Frontal cortex (tissue), 4 donors: ENCODE data around the gene CACNA1F. TPM values are rescaled to one million over a fixed set of nuclear protein-coding genes. Genes with fewer than 3 reads are reported as not detected.
"Not testable (repeated sequence)": the region's sequence is repeated elsewhere in the genome, so short reads cannot be mapped to it uniquely, and the experiment has no call there.

Source experiments
- DNase-seq, 2 donors: peaks; one replicate each; pipeline ENCODE4 v3.0.0; 2012; ENCODE audit warnings: low spot score in 2 of 2
- FAIRE-seq: peaks from 2 replicates; lab custom pipeline; 2012; peaks lifted over from hg19 to GRCh38; lab: Jason Lieb, UNC
- total RNA-seq: library from RNA; depleted of rRNA; stranded (reverse); fragments of >200 nt; gene quantifications from one replicate; pipeline ENCODE4 v1.2.3, GENCODE V29; 2014
- donor health status: control.
- donor health status: control.
- donor health status: control.

Gene CACNA1F
- total RNA-seq, 1 donor from 2014 or later: under 0.01 TPM

GRCh38 chrX:49179358-49179757 is 53.8 kb downstream of the CACNA1F start:
- no peak for DNase-seq
- no peak for FAIRE-seq

DNA sequence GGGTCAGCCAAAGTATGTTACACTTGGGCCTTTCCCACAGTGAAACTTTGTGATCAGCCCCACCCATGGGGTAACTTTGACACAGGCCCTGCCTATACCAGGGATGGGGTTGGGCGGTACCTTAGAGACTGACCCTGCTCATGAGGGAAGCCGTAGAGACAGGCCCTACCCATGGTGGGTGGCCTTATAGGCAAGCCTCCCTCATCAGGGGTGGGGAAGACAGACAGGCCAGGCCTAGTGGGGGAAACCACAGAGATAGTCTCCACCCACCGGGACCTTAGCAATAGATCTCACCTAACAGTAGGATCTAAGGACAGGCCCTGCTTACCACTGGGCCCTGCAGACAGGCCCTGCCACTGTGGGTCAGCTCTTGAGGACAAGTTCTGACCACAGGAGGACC is 54.6 kb downstream of the CACNA1F start:
- no peak for FAIRE-seq
- no peak for DNase-seq

DNA sequence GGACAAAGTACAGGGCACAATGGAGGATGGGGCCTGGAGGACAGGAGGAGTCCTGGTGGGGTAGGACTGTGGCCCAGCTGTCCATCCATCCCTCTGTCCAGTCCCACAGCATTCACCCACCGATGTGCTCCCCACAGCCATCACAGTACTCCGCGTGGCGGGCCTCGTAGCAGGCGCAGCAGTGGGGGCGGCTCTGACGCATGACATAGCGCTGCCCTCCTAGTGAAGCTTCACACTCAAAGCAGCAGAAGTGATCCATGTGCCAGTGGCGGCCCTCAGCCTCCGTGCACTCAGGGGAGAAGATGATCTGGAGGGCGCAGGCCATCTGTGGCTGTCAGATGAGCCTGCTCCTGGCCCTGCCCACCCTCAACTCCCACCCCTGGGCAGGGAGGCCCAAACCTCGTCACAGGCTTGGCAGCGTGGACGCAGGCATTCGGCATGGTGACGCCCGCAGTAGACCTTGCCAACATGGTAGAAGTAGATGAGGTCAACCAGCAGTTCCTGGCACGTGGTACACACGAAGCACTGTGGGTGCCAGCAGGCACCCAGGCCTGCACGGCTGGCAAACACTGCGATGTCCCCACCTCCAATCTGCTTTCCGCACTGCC is 55.2 kb downstream of the CACNA1F start:
- DNase-seq (no peak), FAIRE-seq (no peak)

GRCh38 chrX:49177338-49177833 is 55.8 kb downstream of the CACNA1F start:
- DNase-seq (no peak), FAIRE-seq (no peak)

DNA sequence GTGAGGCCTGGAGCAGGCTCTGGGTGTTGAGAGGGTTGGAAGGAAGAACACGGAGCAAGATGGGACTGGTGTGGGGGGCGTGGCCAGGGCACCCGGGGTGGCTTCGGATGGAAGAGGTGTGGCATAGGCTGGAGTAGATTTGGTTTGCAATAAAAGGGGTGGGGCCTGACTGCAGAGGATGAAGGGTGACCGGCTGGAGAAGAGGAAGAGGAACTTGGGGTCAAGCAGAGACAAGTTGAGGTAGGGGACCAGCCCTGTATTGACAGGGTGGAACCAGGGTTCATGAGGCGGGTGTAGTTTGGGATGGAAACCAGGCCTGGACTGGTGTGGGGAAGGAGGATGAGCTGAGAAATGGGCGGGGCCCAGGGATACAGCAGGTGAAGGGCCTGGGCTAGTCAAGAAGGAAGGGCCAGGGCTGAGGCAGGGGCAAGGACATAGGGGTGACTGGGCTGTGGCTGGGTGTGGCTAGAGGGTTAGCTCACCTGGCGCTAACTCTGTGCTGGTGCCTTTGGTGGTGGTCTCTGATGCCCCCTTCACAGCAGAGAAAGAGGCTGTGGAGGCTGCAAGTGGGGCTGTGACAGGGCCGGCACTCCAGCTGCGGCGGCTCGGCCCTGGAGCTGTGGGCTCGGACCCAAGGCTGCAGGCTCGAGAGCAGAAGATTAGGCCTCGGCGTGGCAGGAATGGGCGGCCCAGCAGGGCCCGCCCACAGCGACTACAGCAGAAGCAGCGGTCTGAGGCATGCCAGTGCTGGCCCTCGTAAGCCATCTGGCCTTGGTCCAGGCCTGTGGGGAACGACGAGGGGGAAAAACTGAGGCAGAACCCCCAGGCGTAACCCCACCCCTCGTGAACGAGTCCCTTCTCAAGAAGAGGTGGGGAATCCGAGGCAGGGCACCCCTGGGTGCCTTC is 56.5 kb downstream of the CACNA1F start:
- FAIRE-seq: no peak
- no peak for DNase-seq

- no peak for FAIRE-seq
Measured at GRCh38 chrX:49175435-49176274, 57.5 kb downstream of the CACNA1F start.

GRCh38 chrX:49174723-49175122 is 58.4 kb downstream of the CACNA1F start:
- FAIRE-seq: no peak
- no peak for DNase-seq

More at GRCh38 chrX:49175435-49176274, 57.5 kb downstream of the CACNA1F start:
- no peak for DNase-seq

DNA sequence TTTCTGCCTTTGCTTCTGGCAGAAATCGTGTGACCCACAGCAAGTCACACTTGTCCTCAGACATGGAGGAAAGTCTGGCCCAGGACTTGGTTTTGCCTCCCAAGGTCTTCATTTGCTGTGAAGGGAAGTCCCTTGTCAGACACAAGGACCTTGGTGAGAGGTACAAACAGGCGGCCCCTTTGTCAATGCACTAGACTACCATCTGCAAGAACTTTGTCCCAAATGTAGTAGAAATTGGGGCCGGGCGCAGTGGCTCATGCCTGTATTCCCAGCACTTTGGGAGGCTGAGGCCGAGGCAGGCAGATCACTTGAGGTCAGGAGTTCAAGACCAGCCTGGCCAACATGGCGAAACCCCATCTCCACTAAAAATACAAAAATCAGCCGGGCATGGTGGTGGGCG is 59.6 kb downstream of the CACNA1F start:
- FAIRE-seq, DNase-seq: not testable (repeated sequence)

GRCh38 chrX:49172280-49172780 is 60.8 kb downstream of the CACNA1F start:
- DNase-seq: no peak
- no peak for FAIRE-seq

GRCh38 chrX:49171752-49172279 is 61.3 kb downstream of the CACNA1F start, which contains the start of gene PLP2:
PLP2 (plus strand) TSS chrX:49171898; CDS start chrX:49172001, 103 bp downstream.
- FAIRE-seq (no peak), DNase-seq (peak in 1 of 2 donors; percentile 38)

- FAIRE-seq (no peak), DNase-seq (peak in 1 of 2 donors; percentile 3)
Measured at GRCh38 chrX:49167740-49168108, 65.4 kb downstream of the CACNA1F start.

DNA sequence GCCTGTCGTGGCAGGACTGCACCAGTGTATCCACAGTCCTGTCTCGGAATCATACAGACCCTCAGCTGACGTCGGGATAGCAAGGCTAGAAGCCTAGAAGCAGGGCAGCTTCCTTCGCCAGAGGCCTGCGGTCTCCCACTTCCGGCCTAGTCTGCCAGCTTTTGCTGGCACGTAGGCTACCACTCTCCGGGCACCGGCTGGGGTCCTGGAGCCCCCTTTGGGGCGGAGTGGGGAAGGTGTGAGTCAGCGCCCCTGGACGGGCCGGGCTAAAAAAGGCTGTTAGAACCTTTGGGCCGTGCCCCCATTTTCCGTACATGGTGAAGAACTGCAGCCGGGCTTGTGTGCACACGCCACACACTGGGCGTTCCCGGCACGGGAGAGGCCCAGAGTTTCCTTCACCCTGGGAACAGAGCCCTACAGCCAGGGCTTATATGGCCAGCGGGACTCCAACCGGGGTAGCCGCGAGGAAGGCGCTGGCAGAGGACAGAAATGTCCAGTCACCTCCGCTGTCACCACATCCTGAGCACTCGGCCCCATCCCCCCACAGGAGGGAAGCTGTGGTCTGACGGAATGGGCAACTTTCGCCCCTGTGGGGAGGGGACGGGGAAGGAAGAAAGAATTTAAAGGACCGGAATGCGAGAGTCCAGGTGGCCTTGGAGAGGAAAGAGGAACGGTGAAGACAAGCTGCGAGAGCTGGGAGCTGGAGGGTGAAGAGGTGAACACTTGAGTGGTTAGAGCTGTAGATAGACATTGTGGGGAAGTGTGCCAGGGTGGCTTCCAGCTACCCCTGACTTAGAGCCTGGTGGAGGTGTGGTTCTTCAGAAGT is 66.0 kb downstream of the CACNA1F start:
- no peak for FAIRE-seq
- peak in 1 of 2 donors; percentile 41 for DNase-seq

- FAIRE-seq: no peak
- DNase-seq: peak; percentile 57 to 61
Measured at GRCh38 chrX:49165901-49166881, 66.9 kb downstream of the CACNA1F start.

GRCh38 chrX:49164589-49165360 is 68.4 kb downstream of the CACNA1F start:
- DNase-seq: no peak
- no peak for FAIRE-seq

GRCh38 chrX:49163555-49164419 is 69.4 kb downstream of the CACNA1F start:
- FAIRE-seq (no peak), DNase-seq (peak; percentile 82 to 85)

DNA sequence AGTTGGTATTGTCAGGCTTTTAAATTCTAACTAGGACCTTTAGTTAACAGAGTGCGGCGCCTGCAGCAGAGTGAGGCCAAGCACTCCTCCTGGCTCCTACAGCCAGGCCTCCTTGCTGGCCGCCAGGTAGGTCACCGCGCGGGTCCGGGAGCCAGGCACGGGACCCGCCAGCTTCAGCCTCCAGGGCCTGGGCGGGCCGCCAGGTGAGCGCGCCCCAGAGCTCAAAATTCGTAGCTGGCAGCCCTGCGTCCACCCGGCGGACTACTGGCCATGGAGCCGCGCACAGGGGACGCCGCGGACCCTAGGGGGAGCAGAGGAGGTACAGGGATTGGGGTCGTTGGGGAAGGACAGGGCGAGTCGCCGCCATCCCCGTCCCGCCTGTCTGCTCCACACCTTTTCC is 70.5 kb downstream of the CACNA1F start, which contains the start of gene MAGIX:
Gene MAGIX (plus strand): TSS at position 139 of the 400 bp plus-strand sequence. CDS start 132 bp downstream, at position 271.
- DNase-seq: peak in 1 of 2 donors; percentile 5
- no peak for FAIRE-seq
